ENCODE measurements around the gene BUD13.
A peak's percentile ranks its signal among the peaks of the same experiment; 100 is the strongest.

Gene BUD13

GRCh38 chr11:116742104-116742503 lies 30.7 kb downstream of the BUD13 start:
- no peak for DNase-seq

GRCh38 chr11:116740741-116741140 lies 32.0 kb downstream of the BUD13 start:
- DNase-seq, result peak; percentile 27 to 69

- no peak for DNase-seq
These were observed 33.8 kb downstream of the BUD13 start for GRCh38 chr11:116738975-116739374.

- no peak for DNase-seq
These were observed 36.0 kb downstream of the BUD13 start for GRCh38 chr11:116736763-116737162.

GRCh38 chr11:116733969-116734508 lies 38.7 kb downstream of the BUD13 start:
- DNase-seq, result no peak

- DNase-seq, result no peak
These were observed 39.6 kb downstream of the BUD13 start for GRCh38 chr11:116733043-116733755.

GRCh38 chr11:116732271-116733042 lies 40.3 kb downstream of the BUD13 start:
- DNase-seq, result peak; percentile 64 to 65

- no peak for DNase-seq
These were observed 41.0 kb downstream of the BUD13 start for GRCh38 chr11:116731821-116732220.

GRCh38 chr11:116731097-116731761 lies 41.6 kb downstream of the BUD13 start:
- peak; percentile 18 to 35 for DNase-seq

GRCh38 chr11:116730601-116731000 lies 42.2 kb downstream of the BUD13 start:
- no peak for DNase-seq

- DNase-seq, result no peak
These were observed 42.6 kb downstream of the BUD13 start for GRCh38 chr11:116730241-116730561.

GRCh38 chr11:116729501-116730240 lies 43.1 kb downstream of the BUD13 start:
- no peak for DNase-seq

GRCh38 chr11:116727990-116728389 lies 44.8 kb downstream of the BUD13 start:
- no peak for DNase-seq

- DNase-seq, result no peak
These were observed 47.2 kb downstream of the BUD13 start for GRCh38 chr11:116725434-116726221.

- no peak for DNase-seq
These were observed 48.0 kb downstream of the BUD13 start for GRCh38 chr11:116724813-116725212.

- no peak for DNase-seq
These were observed 49.3 kb downstream of the BUD13 start for GRCh38 chr11:116723511-116723910.

GRCh38 chr11:116721988-116722387 lies 50.8 kb downstream of the BUD13 start:
- DNase-seq, result no peak

- no peak for DNase-seq
These were observed 51.9 kb downstream of the BUD13 start for GRCh38 chr11:116720895-116721294.

- DNase-seq, result peak in 1 of 2 experiments; percentile 17
These were observed 53.8 kb downstream of the BUD13 start for GRCh38 chr11:116718955-116719501.

GRCh38 chr11:116716621-116717020 lies 56.2 kb downstream of the BUD13 start:
- no peak for DNase-seq

- no peak for DNase-seq
These were observed 57.4 kb downstream of the BUD13 start for GRCh38 chr11:116715383-116715782.

- no peak for DNase-seq
These were observed 57.9 kb downstream of the BUD13 start for GRCh38 chr11:116714902-116715301.

All from NCI-H2081 (cell line).